Activated CD4-positive, alpha-beta T cell treated with anti-CD3 and anti-CD28 coated beads, Interleukin-2, amount 50 U/mL, for 48 hours (primary cell): ENCODE measurements around the gene SHKBP1.
"Not testable (repeated sequence)": the region's sequence is repeated elsewhere in the genome, so short reads cannot be mapped to it uniquely, and the experiment has no call there.

ENCODE experiments used
- DNase-seq, 2 experiments: peaks; one replicate each; pipeline ENCODE4 v3.0.0-alpha.2; 2020

The SHKBP1 gene

GRCh38 chr19:40556953-40557530 lies 19.6 kb upstream of the SHKBP1 start:
- DNase-seq = no peak

GRCh38 chr19:40559394-40559793 lies 17.3 kb upstream of the SHKBP1 start:
- no peak for DNase-seq

DNA sequence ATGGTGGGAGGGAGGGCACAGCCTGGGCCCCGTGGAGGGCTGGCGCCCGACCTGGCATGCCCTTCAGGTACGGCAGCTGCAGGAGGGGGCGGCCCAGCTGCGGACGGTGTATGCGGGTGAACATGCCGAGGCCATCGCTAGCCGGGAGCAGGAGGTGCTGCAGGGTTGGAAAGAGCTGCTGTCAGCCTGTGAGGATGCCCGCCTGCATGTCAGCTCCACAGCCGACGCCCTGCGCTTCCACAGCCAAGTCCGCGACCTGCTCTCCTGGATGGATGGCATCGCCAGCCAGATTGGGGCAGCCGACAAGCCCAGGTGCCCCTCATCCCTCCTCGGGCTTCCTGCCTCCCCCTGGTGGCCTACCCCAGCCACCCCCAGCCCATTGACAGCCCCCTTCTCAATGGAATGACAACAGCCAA lies 16.6 kb upstream of the SHKBP1 start:
- DNase-seq = no peak

DNA sequence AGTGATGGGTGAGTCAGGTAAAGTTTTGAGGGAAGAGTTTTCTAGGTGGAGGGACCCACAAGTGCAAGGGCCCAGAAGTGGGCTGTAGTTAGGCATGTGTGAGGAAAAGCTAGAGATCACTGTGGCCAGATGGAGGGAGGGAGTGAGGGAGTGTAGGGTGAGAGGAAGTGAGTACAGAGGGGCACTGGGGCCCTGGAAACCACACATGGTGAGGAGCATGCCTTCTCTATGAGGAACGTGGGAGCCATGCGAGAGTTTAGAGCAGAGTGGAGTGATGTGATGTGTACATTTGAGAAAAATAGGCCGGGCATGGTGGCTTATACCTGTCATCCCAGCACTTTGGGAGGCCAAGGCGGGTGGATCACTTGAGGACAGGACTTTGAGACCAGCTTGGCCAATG lies 14.7 kb upstream of the SHKBP1 start:
- DNase-seq = no peak

DNA sequence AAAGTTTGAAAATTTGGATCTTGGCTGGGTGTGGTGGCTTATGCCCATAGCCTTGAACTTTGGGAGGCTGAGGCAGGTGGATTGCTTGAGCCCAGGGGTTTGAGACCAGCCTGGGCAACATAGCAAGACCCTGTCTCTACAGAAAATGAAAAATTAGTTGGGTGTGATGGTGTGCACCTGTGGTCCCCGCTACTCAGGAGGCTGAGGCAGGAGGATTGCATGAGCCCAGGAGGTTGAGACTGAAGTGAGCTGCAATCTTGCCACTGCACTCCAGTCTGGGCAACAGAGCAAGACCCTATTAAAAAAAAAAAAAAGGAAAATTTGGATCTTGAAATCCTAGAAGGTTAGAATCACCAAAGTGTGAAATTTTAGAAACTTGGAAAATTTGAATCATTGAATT lies 12.1 kb upstream of the SHKBP1 start:
- not testable (repeated sequence) for DNase-seq

GRCh38 chr19:40565355-40565754 lies 11.3 kb upstream of the SHKBP1 start:
- DNase-seq = no peak

- no peak for DNase-seq
Observed at GRCh38 chr19:40565910-40566495, 10.7 kb upstream of the SHKBP1 start.

GRCh38 chr19:40567040-40567749 lies 9.5 kb upstream of the SHKBP1 start:
- DNase-seq = no peak

DNA sequence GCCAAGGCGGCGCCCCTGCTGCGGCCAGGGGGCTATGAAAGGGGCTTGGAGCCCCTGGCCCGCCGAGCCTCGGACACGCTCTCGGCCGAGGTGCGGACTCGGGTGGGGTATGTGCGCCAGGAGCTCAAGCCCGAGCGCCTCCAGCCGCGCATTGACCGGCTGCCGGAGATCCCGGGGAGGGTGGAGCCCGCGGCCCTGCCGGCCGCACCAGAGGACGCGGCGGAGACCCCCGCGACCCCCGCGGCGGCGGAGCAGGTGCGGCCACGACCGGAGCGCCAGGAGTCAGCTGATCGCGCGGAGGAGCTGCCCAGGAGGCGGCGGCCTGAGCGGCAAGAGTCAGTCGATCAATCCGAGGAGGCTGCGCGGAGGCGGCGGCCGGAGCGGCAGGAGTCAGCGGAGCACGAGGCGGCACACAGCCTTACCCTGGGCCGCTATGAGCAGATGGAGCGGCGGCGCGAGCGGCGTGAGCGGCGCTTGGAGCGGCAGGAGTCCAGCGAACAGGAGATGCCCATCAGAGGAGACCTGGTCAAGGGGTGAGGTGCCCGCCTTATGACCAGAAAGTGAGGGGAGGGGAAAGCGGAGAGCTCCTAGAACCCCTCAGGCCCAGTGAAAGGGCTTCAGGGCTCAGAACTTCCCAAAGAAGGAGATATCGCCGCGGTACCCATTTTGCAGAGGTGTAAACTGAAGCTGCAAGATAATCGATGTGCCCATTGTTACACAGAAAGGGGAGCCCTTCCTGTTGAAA lies 8.8 kb upstream of the SHKBP1 start:
- no peak for DNase-seq

DNA sequence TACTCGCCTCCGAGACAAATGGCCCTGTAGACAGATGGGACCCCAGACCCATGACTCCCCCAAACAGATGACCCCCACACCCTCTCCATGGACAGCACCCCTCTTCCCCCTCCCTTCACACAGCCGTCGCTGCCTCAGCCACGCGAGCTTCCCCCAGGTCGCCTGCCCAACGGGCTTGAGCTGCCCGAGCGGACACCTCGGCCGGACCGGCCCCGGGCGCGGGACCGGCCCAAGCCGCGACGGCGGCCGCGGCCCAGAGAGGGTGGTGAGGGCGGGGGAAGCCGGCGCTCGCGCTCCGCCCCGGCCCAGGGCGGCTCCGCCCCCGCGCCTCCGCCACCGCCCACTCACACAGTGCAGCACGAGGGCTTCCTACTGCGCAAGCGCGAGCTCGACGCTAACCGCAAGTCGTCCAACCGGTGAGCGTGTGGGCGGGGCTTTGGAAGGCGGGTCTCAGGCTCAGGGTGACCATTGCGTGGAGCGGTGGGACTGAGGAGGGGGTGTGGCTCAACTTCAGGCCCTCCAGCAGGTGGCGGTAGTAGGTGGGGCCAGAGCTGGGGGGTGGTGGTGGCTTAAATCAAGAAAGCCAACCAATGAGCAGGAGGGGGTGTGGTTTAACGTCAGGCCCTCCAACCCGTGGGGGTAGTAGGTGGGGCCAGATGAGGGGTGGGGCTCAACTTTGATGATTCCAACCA lies 6.2 kb upstream of the SHKBP1 start:
- DNase-seq = peak; percentile 95 to 97

DNA sequence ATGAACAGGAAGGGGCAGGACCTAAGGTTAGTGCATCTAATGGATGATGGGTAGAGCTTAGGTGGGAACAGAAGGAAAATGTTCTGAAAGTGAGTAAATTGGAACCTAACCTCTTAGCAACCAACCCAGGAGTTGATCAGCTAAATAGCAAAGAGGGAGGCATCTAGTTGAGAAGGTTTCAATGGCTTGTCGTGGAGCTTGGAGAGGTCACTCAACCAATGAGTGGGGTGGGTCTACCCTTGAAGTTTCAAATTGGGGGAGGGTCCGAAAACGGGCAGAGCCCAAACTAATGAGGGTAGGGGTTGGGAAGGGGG lies 5.7 kb upstream of the SHKBP1 start:
- no peak for DNase-seq

DNA sequence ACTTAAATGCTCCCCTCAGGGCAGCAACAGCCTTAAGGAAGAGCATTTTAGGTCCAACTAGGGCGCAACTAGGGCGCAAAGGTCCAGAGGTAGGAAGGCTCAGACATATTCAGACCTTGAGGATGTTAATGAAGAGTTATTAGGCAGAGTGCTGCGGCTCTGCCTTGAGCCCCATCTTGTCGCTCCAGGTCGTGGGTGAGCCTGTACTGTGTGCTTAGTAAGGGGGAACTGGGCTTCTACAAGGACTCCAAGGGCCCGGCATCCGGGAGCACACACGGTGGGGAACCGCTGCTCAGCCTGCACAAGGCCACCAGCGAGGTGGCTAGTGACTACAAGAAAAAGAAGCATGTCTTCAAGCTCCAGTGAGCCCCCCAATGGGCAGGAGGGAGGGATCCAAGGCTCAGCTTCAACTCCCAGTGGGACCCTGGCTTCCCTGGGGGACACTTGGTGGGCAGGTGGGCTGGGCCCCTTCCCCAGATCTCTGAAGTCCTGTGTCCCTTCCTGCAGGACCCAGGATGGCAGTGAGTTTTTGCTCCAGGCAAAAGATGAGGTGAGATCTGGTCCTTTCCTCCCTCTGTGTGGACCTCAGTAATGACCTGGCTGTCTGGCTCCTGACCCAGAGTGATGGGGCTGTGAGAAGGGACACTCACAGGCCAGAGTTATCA lies 4.7 kb upstream of the SHKBP1 start:
- no peak for DNase-seq

DNA sequence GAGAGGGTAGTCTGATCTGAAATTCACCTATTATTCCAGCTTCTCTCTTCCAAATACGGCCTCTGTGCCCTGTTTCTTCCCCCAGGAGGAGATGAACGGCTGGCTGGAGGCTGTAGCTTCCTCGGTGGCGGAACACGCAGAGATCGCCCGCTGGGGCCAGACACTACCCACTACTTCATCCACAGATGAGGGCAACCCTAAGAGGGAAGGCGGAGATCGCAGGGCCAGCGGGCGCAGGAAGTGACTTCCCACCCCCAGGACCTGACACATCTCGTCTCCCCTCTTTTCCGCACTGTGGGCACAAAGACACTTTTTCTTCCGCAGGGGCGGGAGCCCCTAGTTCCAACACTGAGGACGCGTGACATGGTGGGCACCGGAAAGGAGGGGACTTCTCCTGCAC lies 1.3 kb upstream of the SHKBP1 start:
- DNase-seq = no peak

- DNase-seq = peak in 1 of 2 experiments; percentile 30
Observed at GRCh38 chr19:40576151-40576584, 505 bp upstream of the SHKBP1 start.

DNA sequence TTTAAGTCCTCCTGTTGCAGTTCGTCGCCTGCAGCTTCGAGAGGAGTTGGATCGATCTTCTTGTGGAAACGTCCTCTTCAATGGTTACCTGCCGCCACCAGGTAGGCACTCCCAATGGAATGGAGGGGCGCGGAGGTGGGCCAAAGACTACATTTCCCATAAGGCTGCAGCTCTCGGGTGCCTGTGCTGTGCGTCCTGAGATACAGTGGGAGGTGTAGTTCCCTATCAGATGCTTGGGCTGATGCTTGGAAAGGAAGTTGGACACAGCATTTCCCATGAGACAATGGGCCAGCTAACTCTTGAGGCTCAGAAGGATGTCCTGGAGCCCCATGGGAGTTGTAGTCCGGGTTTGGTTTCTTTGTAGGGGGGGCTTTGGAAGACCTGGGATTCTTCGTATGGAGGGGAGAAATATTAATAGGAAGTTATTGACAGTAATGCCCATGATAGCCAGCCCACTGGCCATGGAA lies 1.8 kb downstream of the SHKBP1 start:
- no peak for DNase-seq

- DNase-seq = no peak
Observed at GRCh38 chr19:40580619-40581018, 3.9 kb downstream of the SHKBP1 start.

GRCh38 chr19:40581531-40581930 lies 4.9 kb downstream of the SHKBP1 start:
- DNase-seq = no peak

- DNase-seq = no peak
Observed at GRCh38 chr19:40582467-40582866, 5.8 kb downstream of the SHKBP1 start.

DNA sequence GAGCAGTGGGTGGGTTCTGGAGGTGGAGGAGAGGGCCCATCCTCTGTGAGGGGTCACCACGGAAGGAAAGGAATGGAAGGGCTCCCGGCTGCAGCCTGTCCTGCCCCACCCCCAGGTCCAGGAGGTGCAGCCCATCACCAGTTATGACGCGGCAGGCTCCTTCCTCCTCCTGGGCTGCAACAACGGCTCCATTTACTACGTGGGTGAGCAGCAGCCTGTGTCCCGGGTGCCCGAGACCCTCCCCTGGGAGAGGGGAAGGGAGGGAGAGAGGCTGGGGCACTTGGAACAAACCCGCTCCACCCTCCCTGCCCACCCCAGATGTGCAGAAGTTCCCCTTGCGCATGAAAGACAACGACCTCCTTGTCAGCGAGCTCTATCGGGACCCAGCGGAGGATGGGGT lies 6.6 kb downstream of the SHKBP1 start:
- DNase-seq = no peak

DNA sequence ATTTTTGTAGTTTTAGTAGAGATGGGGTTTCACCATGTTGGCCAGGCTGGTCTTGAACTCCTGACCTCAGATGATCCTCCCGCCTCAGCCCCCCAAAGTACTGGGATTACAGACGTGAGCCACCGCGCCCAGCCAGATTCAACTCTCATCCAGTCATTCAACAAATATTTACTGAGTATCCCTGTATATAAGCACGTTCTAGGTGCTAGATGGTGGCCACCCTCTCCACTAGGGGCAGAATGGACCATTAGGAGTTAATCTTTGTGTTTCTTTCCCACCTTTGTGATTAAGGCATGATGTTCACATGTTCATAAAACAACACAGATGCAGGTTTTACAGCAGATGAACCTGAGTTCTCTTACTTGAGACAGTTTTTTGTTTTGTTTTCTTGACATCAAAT lies 7.3 kb downstream of the SHKBP1 start:
- no peak for DNase-seq

- no peak for DNase-seq
Observed at GRCh38 chr19:40585241-40585981, 8.7 kb downstream of the SHKBP1 start.

GRCh38 chr19:40585982-40586422 lies 9.3 kb downstream of the SHKBP1 start:
- DNase-seq = no peak
